ENCODE data around the gene GPC3.

The GPC3 gene

GRCh38 chrX:133951098-133951497 lies 34.3 kb downstream of the GPC3 start:
- H3K27me3 ChIP-seq (ENCODE audit: insufficient read depth, low read length): no peaks in the 10 kb centered on the region
- no peak overlapping the region for H3K4me3 ChIP-seq (ENCODE audit: low read depth, low read length, poor library complexity, severe bottlenecking)
- H3K4me2 ChIP-seq (ENCODE audit: low read length): no peak overlapping the region

GRCh38 chrX:133950214-133950613 lies 35.2 kb downstream of the GPC3 start:
- no peak overlapping the region for H3K4me3 ChIP-seq (ENCODE audit: low read depth, low read length, poor library complexity, severe bottlenecking)

More at GRCh38 chrX:133951098-133951497, 34.3 kb downstream of the GPC3 start:
- Histone ChIP-seq H3K27ac (ENCODE audit: low read depth, low read length, poor library complexity, severe bottlenecking) (no peak overlapping the region), H2AFZ (ENCODE audit: low read length) (no peak overlapping the region), H4K20me1 (ENCODE audit: insufficient read depth, low read length) (no peaks in the 10 kb centered on the region), H3K9me3 (ENCODE audit: low read length) (no peaks in the 10 kb centered on the region), H3K36me3 (ENCODE audit: insufficient read depth, low read length) (no peaks in the 10 kb centered on the region), H3F3A (ENCODE audit: insufficient read depth, low read length) (no peaks in the 10 kb centered on the region), H3K9ac (ENCODE audit: low read length) (no peak overlapping the region), H3K9me2 (ENCODE audit: low read depth, low read length) (no peaks in the 10 kb centered on the region), H3K79me2 (ENCODE audit: insufficient read depth, low read length) (no peaks in the 10 kb centered on the region), H3K4me1 (ENCODE audit: insufficient read depth, low read length, severe bottlenecking) (no peaks in the 10 kb centered on the region)
- TF ChIP-seq CTCF (IDR thresholded peaks at IDR 0.05; ENCODE audit: low read length): no peak
- no peak for TF ChIP-seq EZH2 (IDR thresholded peaks at IDR 0.05; ENCODE audit: borderline replicate concordance, low read length)

GRCh38 chrX:133948895-133949294 lies 36.5 kb downstream of the GPC3 start:
- Histone ChIP-seq H3K9me3 (ENCODE audit: low read length) (no peaks in the 10 kb centered on the region), H3K4me2 (ENCODE audit: low read length) (no peak overlapping the region), H3F3A (ENCODE audit: insufficient read depth, low read length) (no peaks in the 10 kb centered on the region), H3K36me3 (ENCODE audit: insufficient read depth, low read length) (no peaks in the 10 kb centered on the region), H3K79me2 (ENCODE audit: insufficient read depth, low read length) (no peaks in the 10 kb centered on the region), H2AFZ (ENCODE audit: low read length) (no peak overlapping the region), H3K4me3 (ENCODE audit: low read depth, low read length, poor library complexity, severe bottlenecking) (no peak overlapping the region), H3K27me3 (ENCODE audit: insufficient read depth, low read length) (no peaks in the 10 kb centered on the region), H3K4me1 (ENCODE audit: insufficient read depth, low read length, severe bottlenecking) (no peaks in the 10 kb centered on the region), H3K9ac (ENCODE audit: low read length) (no peak overlapping the region), H3K27ac (ENCODE audit: low read depth, low read length, poor library complexity, severe bottlenecking) (no peak overlapping the region), H3K9me2 (ENCODE audit: low read depth, low read length) (no peaks in the 10 kb centered on the region), H4K20me1 (ENCODE audit: insufficient read depth, low read length) (no peaks in the 10 kb centered on the region)
- no peak for TF ChIP-seq EZH2 (IDR thresholded peaks at IDR 0.05; ENCODE audit: borderline replicate concordance, low read length)
- no peak for TF ChIP-seq CTCF (IDR thresholded peaks at IDR 0.05; ENCODE audit: low read length)

More at GRCh38 chrX:133950214-133950613, 35.2 kb downstream of the GPC3 start:
- Histone ChIP-seq H3K27me3 (ENCODE audit: insufficient read depth, low read length) (no peaks in the 10 kb centered on the region), H3K27ac (ENCODE audit: low read depth, low read length, poor library complexity, severe bottlenecking) (no peak overlapping the region), H3K9me2 (ENCODE audit: low read depth, low read length) (no peaks in the 10 kb centered on the region), H2AFZ (ENCODE audit: low read length) (no peak overlapping the region), H3K4me1 (ENCODE audit: insufficient read depth, low read length, severe bottlenecking) (no peaks in the 10 kb centered on the region), H3F3A (ENCODE audit: insufficient read depth, low read length) (no peaks in the 10 kb centered on the region), H3K9ac (ENCODE audit: low read length) (no peak overlapping the region), H4K20me1 (ENCODE audit: insufficient read depth, low read length) (no peaks in the 10 kb centered on the region), H3K36me3 (ENCODE audit: insufficient read depth, low read length) (no peaks in the 10 kb centered on the region), H3K79me2 (ENCODE audit: insufficient read depth, low read length) (no peaks in the 10 kb centered on the region), H3K9me3 (ENCODE audit: low read length) (no peaks in the 10 kb centered on the region), H3K4me2 (ENCODE audit: low read length) (no peak overlapping the region)
- TF ChIP-seq EZH2 (IDR thresholded peaks at IDR 0.05; ENCODE audit: borderline replicate concordance, low read length) (no peak), CTCF (IDR thresholded peaks at IDR 0.05; ENCODE audit: low read length) (no peak)
